K562 (cell line): Measurements from ENCODE around the gene PATJ. TPM values are rescaled to one million over a fixed set of nuclear protein-coding genes. Genes with fewer than 3 reads are reported as not detected.

Source experiments
- ATAC-seq: fragments of 200-7000 bp; cut with Tn5 transposase; 3 replicates; pipeline ENCODE4 v1.9.1; 2020; ENCODE audit warnings: moderate library complexity
- BruUV-seq: library from RNA; stranded (reverse); fragments of 400-500 nt; replicated peaks from 2 replicates; lab custom pipeline; 2021; lab: Mats Ljungman, UMichigan
- CTCF ChIA-PET: fragments of 300-600 bp; formaldehyde crosslinking; extraction: SDS; loops from one replicate; lab custom pipeline; 2021; ENCODE audit warnings: low intra/inter-chr PET ratio; lab: Yijun Ruan, JAX
- POLR2A ChIA-PET: fragments of 300-600, 350-650 bp; sonication (Branson Sonifier 250); formaldehyde crosslinking; extraction: SDS; loops from one replicate; lab custom pipeline; 2021; ENCODE audit warnings: antibody characterized with exemption, inconsistent platforms; lab: Yijun Ruan, JAX
- DNase-seq, 4 experiments: peaks; one replicate each; pipeline versions ENCODE4 v3.0.0 to v3.0.0-alpha.2; 2011 to 2018; ENCODE audit warnings: low spot score in 3 of 4, mixed read lengths in 3 of 4; ENCODE audit errors: extremely low read depth in 1 of 4
- FAIRE-seq: peaks from 2 replicates; lab custom pipeline; 2011; peaks lifted over from hg19 to GRCh38; lab: Jason Lieb, UNC
- H2AFZ ChIP-seq: 2 replicates; pipeline ENCODE4 v1.6.0; 2011; ENCODE audit warnings: low read depth, low read length, control low read depth, inconsistent platforms
- H3K27ac ChIP-seq: fragments of 200-600 bp; 3 replicates; pipeline ENCODE4 v1.8.0; 2011; ENCODE audit warnings: low read depth, mild to moderate bottlenecking, control low read depth, inconsistent platforms, low read length, moderate library complexity, mixed read lengths; ENCODE audit errors: extremely low read depth
- H3K27me3 ChIP-seq, 2 experiments: fragments of 300-600 bp in 1 of 2; 2 replicates in 1 of 2; 3 replicates in 1 of 2; pipeline versions ENCODE4 v1.6.0 to v1.8.0; 2011; ENCODE audit warnings: inconsistent platforms in 2 of 2, low read length in 2 of 2, mild to moderate bottlenecking in 1 of 2, mixed read lengths in 1 of 2, moderate library complexity in 1 of 2; ENCODE audit not compliant: control insufficient read depth in 2 of 2, insufficient read depth in 2 of 2
- H3K36me3 ChIP-seq: fragments of 300-600 bp; 3 replicates; pipeline ENCODE4 v1.8.0; 2011; ENCODE audit warnings: mild to moderate bottlenecking, low read length, inconsistent platforms; ENCODE audit not compliant: control insufficient read depth, insufficient read depth
- H3K4me1 ChIP-seq, 2 experiments: fragments of 200-600 bp in 1 of 2; replicated peaks in 1 of 2; 2 replicates in 1 of 2; 3 replicates in 1 of 2; pipeline versions ENCODE4 v1.5.1 to v1.8.0; 2011; ENCODE audit warnings: inconsistent platforms in 2 of 2, low read length in 2 of 2, mild to moderate bottlenecking in 1 of 2, mixed read lengths in 1 of 2, moderate library complexity in 1 of 2; ENCODE audit not compliant: control insufficient read depth in 2 of 2, insufficient read depth in 2 of 2
- H3K4me2 ChIP-seq: 2 replicates; pipeline ENCODE4 v1.6.1; 2011; ENCODE audit warnings: low read length, control low read depth, inconsistent platforms, mixed read lengths; ENCODE audit not compliant: insufficient read depth
- H3K4me3 ChIP-seq: fragments of 200-600 bp; sonication (generic), shearing (Covaris generic); 2 replicates; pipeline ENCODE4 v1.5.1; 2016; ENCODE audit warnings: control low read depth, inconsistent platforms
- H3K79me2 ChIP-seq: fragments of 200-600 bp; 3 replicates; pipeline ENCODE4 v1.8.0; 2011; ENCODE audit warnings: low read length, inconsistent platforms; ENCODE audit not compliant: control insufficient read depth, insufficient read depth
- H3K9ac ChIP-seq, 2 experiments: 2 replicates each; pipeline versions ENCODE4 v1.6.0 to v1.6.1; 2011; ENCODE audit warnings: low read depth in 2 of 2, low read length in 2 of 2, control low read depth in 1 of 2, inconsistent platforms in 1 of 2, mild to moderate bottlenecking in 1 of 2, mixed read lengths in 1 of 2; ENCODE audit not compliant: insufficient read depth in 1 of 2
- H3K9me1 ChIP-seq: one replicate; pipeline ENCODE4 v1.6.0; 2011; ENCODE audit warnings: inconsistent platforms, mild to moderate bottlenecking, low read length, moderate library complexity; ENCODE audit not compliant: control insufficient read depth, insufficient read depth
- H3K9me3 ChIP-seq: replicated peaks from 2 replicates; pipeline ENCODE4 v1.5.1; 2011; ENCODE audit warnings: low read depth, low read length, inconsistent platforms; ENCODE audit not compliant: control insufficient read depth, insufficient read depth
- H4K20me1 ChIP-seq: replicated peaks from 2 replicates; pipeline ENCODE4 v1.6.1; 2011; ENCODE audit warnings: low read length, inconsistent platforms, mixed read lengths; ENCODE audit not compliant: control insufficient read depth, insufficient read depth
- GTF2A2 ChIP-seq: IDR thresholded peaks from 2 replicates; pipeline ENCODE4 v1.6.1; 2016; ENCODE audit warnings: mild to moderate bottlenecking, missing genetic modification characterization, missing compliant biosample characterization
- HLTF ChIP-seq: fragments of 450-650 bp; IDR thresholded peaks from 2 replicates; pipeline ENCODE4 v1.6.1; 2016
- MEIS2 ChIP-seq: fragments of 450-650 bp; IDR thresholded peaks from 2 replicates; pipeline ENCODE4 v1.6.1; 2014; ENCODE audit warnings: mild to moderate bottlenecking; ENCODE audit not compliant: partially characterized antibody
- RHOXF2B ChIP-seq: fragments of 250-450 bp; sonication (Bioruptor Pico); conservative IDR thresholded peaks from 2 replicates; pipeline ENCODE4 v1.5.1; 2021
- SAFB2 ChIP-seq: fragments of 200-400 bp; formaldehyde crosslinking; IDR thresholded peaks from 2 replicates; pipeline ENCODE4 v1.6.1; 2018; ENCODE audit warnings: borderline replicate concordance, low read length, low read depth, moderate library complexity; ENCODE audit not compliant: severe bottlenecking
- SIN3B ChIP-seq: fragments of 450-650 bp; IDR thresholded peaks from 2 replicates; pipeline ENCODE4 v1.6.1; 2017; ENCODE audit warnings: low read depth, mild to moderate bottlenecking, moderate library complexity
- SMARCB1 ChIP-seq: IDR thresholded peaks from 2 replicates; pipeline ENCODE4 v1.6.1; 2011; ENCODE audit warnings: improper control_type of control experiment, low read depth; ENCODE audit not compliant: insufficient read length
- ZNF263 ChIP-seq: sonication (generic); formaldehyde crosslinking; IDR thresholded peaks from 2 replicates; pipeline ENCODE4 v1.8.0; 2022; ENCODE audit warnings: mild to moderate bottlenecking, missing genetic modification reagents, borderline replicate concordance
- ZNF444 ChIP-seq: fragments of 250-450 bp; sonication (Bioruptor Pico); IDR thresholded peaks from 2 replicates; pipeline ENCODE4 v1.4.0; 2020; ENCODE audit warnings: mild to moderate bottlenecking, moderate library complexity
- ZNF79 ChIP-seq: fragments of 250-450 bp; sonication (Bioruptor Pico); IDR thresholded peaks from 2 replicates; pipeline ENCODE4 v1.4.0; 2020; ENCODE audit warnings: low read depth, mild to moderate bottlenecking, moderate library complexity
- WGBS: fragments of 100-300 bp; shearing (Covaris generic); methylation state at CpG from one replicate; pipeline ENCODE4 v1.1.6; 2016; ENCODE audit warnings: low coverage, mixed read lengths; ENCODE audit not compliant: insufficient coverage; ENCODE audit errors: missing lambda C conversion rate; 5-methylcytosine and 5-hydroxymethylcytosine counted together
- in situ Hi-C: fragments of 300-500 bp; cut with MboI; formaldehyde crosslinking; loops from 4 replicates; pipeline ENCODE4 v1.15.0; 2018; ENCODE audit warnings: inconsistent platforms, mixed read lengths
- intact Hi-C: fragments of 100-400 bp; cut with micrococcal nuclease; formaldehyde crosslinking; loops from 2 replicates; pipeline ENCODE4 v1.14.2; 2022
- polyA plus RNA-seq, 8 experiments: library from polyadenylated mRNA; depleted of rRNA in 4 of 8; stranded (reverse) in 5 of 8; unstranded in 3 of 8; fragments of >200 nt; fragmentation: Nextera tagmentation in 2 of 8; fragmentation: Illumina TruSeq in 1 of 8; extraction: Ambion mirVana in 2 of 8; extraction: Trizol in 1 of 8; gene quantifications; 2 replicates each; pipeline versions ENCODE4 v1.2.1 to v1.2.3, GENCODE V29; 2011 to 2014; ENCODE audit warnings: inconsistent platforms in 1 of 8, missing spikeins in 1 of 8
- total RNA-seq, 7 experiments: library from RNA; depleted of rRNA in 6 of 7; stranded (reverse); fragments of >200 nt in 6 of 7; fragmentation: Illumina TruSeq in 2 of 7; extraction: Trizol in 2 of 7; gene quantifications; 2 replicates each; pipeline versions ENCODE4 v1.2.1 to v1.2.3, GENCODE V29; 2011 to 2021; ENCODE audit warnings: low replicate concordance in 1 of 7

The PATJ gene
- total and polyA plus RNA-seq, 9 of the 15 experiments (the other 6 are each of a cell fraction or from before 2014, with no cell fraction given): 0.22 TPM; not detected in 8

- TF ChIP-seq RHOXF2B (no peak), SIN3B (no peak), ZNF79 (CRISPR knock-in tag) (no peak), ZNF263 (CRISPR knock-in tag) (no peak), ZNF444 (CRISPR knock-in tag) (no peak), MEIS2 (no peak), HLTF (no peak)
- TF ChIP-seq, all 486 proteins: peak for 0
These were observed 365.6 kb downstream of the PATJ start (continued) for GRCh38 chr1:62107923-62108322.

- ChIA-PET POLR2A (no interaction called here), CTCF (no interaction called here)
- WGBS: 0% methylated on average over 5 of the region's 5 CpGs
These were observed 366.8 kb downstream of the PATJ start for GRCh38 chr1:62109124-62109523.

More at GRCh38 chr1:62109124-62109523, 366.8 kb downstream of the PATJ start:
- Histone ChIP-seq H3K27ac (no peak overlapping the region), H3K9me1 (no peaks in the 10 kb centered on the region), H3K4me3 (no peak overlapping the region), H3K27me3 (peaks cover 4 to 20% of the 10 kb centered on the region in 2 experiments; a peak in 3 of 5 replicates), H3K79me2 (no peaks in the 10 kb centered on the region), H3K4me2 (no peak overlapping the region), H4K20me1 (no peaks in the 10 kb centered on the region; the same call in 1 of the 2 replicates), H3K4me1 (no peaks in the 10 kb centered on the region), H2AFZ (no peak overlapping the region), H3K9me3 (no peaks in the 10 kb centered on the region), H3K36me3 (no peaks in the 10 kb centered on the region), H3K9ac (no peak overlapping the region)
- ATAC-seq: no peak
- no peak for FAIRE-seq
- TF ChIP-seq GTF2A2 (tag) (no peak), SMARCB1 (no peak), SAFB2 (no peak)
- intact Hi-C loops (no loop called here), in situ Hi-C loops (no loop called here)
- no peak for DNase-seq
- no TSS peak for BruUV-seq
